Gastroesophageal sphincter (tissue), 3 donors: ENCODE results near the gene C9.

ENCODE experiments used
- POLR2AphosphoS5 ChIP-seq: sonication (generic); formaldehyde crosslinking; IDR thresholded peaks from one replicate; pipeline ENCODE4 v1.6.1; 2017; ENCODE audit warnings: antibody characterized with exemption
- TF ChIP-seq, protein P1 (sequence below), 4 experiments: fragments of 200-600 bp in 2 of 4; fragments of 450-650 bp in 2 of 4; sonication (generic) in 1 of 4; IDR thresholded peaks; one replicate each; pipeline ENCODE4 v1.5.1; 2017 to 2019; ENCODE audit warnings: antibody characterized with exemption in 4 of 4, mild to moderate bottlenecking in 2 of 4, moderate library complexity in 2 of 4

DNA sequence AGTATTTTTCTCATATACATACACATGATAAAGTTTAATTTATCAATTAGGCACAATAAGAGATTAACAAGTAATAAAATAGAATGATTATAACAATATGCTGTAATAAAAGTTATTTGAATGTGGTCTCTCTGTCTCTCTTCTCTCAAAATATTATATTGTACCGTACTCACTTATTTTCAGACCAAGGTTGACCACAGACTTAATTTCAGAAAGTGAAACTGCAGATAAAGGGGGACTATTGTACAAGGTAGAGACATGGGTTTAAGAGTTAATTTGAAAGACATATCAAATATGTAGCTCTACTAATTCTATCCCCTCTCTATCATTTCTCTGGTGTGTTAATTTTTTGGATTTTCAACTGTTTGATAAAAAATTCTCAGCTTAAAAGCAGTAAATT, 20.0 kb upstream of the C9 start:
- TF ChIP-seq, protein P1, sequence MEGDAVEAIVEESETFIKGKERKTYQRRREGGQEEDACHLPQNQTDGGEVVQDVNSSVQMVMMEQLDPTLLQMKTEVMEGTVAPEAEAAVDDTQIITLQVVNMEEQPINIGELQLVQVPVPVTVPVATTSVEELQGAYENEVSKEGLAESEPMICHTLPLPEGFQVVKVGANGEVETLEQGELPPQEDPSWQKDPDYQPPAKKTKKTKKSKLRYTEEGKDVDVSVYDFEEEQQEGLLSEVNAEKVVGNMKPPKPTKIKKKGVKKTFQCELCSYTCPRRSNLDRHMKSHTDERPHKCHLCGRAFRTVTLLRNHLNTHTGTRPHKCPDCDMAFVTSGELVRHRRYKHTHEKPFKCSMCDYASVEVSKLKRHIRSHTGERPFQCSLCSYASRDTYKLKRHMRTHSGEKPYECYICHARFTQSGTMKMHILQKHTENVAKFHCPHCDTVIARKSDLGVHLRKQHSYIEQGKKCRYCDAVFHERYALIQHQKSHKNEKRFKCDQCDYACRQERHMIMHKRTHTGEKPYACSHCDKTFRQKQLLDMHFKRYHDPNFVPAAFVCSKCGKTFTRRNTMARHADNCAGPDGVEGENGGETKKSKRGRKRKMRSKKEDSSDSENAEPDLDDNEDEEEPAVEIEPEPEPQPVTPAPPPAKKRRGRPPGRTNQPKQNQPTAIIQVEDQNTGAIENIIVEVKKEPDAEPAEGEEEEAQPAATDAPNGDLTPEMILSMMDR (IDR thresholded peaks at IDR 0.05): no peak
- no peak for TF ChIP-seq POLR2AphosphoS5
